ENCODE results near the gene EBLN1.
"Not testable (repeated sequence)": the region's sequence is repeated elsewhere in the genome, so short reads cannot be mapped to it uniquely, and the experiment has no call there.

The EBLN1 gene

DNA sequence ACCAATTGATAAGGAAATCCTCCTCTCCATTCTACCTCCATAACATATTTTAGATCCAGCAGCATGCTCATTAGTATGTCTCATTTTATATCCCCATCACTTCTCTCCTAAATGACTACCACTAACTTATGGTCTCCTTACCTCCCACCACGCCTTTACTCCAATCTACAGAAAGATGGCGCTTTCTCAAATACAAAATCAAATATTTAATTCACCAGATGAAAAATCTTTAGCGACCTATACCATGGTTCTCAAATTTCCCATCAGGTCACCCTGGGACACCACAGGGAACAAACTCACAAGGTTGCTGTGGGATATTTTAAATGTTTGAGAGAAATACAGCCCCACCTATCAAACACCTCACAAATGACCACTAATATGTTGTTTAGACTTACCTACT is 27.0 kb upstream of the EBLN1 start:
- FAIRE-seq (no peak), DNase-seq (ENCODE audit: insufficient read length, low spot score) (no peak)
- TF ChIP-seq POLR2A (IDR thresholded peaks at IDR 0.05; ENCODE audit: low read depth, low read length): no peak

DNA sequence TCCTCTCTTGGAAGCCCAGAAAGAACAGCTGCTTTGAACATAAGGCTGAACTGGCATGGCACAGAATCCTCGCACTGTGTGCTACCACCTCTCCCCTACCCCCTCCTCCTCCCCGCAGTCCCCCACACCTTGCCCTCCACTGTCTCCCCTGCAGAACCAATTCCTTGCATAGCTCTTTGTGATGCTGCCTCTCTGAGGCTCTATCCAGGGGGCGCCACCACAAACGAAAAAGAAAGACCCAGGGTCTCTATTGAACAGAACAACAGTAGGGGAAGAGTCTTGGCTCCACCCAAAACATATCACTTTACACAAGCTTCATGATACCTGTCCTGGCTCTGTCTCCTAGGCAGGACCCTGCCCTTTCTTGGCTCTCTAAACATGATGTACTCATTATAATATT is 26.2 kb upstream of the EBLN1 start:
- DNase-seq (ENCODE audit: insufficient read length, low spot score): no peak
- TF ChIP-seq POLR2A (IDR thresholded peaks at IDR 0.05; ENCODE audit: low read depth, low read length): no peak
- FAIRE-seq: no peak

DNA sequence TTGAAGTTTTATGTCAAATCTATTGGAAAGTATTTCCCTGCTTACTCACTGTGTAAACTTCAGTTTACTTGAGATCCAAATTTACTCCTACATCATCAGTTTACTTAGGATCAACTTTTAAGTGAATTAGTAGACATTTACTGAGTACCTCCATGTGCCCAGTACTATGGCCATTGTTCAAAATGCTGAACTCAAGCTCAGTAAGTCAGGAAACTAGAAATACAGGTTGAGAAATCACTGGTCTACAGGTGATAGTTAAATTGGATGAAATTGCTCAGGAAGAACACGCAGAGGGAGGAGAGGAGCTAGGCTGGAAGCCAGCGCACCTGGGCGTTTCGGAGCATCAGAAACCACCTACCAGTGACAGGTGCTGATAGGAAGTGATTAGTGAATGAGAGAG is 25.5 kb upstream of the EBLN1 start:
- FAIRE-seq (no peak), DNase-seq (ENCODE audit: insufficient read length, low spot score) (no peak)
- TF ChIP-seq POLR2A (IDR thresholded peaks at IDR 0.05; ENCODE audit: low read depth, low read length): no peak

DNA sequence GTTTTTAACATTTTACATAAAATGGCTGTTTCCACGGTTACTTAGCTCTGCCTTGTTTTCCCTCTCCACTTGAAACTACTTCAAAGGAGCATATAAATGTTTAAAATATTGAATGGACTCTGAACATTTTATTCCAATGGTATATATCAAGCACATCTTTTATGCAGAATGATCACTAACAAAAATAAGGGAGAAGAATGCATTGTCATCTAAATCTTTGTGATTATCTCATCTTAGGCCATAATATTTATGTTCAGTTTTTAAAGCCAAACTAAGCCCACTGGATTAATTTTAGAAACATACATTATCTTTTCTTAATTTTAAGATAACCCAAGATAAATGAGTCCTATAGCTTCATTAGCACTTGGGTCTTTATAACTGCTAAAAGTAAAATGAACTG is 13.4 kb upstream of the EBLN1 start:
- FAIRE-seq: no peak
- no peak for TF ChIP-seq POLR2A (IDR thresholded peaks at IDR 0.05; ENCODE audit: low read depth, low read length)

DNA sequence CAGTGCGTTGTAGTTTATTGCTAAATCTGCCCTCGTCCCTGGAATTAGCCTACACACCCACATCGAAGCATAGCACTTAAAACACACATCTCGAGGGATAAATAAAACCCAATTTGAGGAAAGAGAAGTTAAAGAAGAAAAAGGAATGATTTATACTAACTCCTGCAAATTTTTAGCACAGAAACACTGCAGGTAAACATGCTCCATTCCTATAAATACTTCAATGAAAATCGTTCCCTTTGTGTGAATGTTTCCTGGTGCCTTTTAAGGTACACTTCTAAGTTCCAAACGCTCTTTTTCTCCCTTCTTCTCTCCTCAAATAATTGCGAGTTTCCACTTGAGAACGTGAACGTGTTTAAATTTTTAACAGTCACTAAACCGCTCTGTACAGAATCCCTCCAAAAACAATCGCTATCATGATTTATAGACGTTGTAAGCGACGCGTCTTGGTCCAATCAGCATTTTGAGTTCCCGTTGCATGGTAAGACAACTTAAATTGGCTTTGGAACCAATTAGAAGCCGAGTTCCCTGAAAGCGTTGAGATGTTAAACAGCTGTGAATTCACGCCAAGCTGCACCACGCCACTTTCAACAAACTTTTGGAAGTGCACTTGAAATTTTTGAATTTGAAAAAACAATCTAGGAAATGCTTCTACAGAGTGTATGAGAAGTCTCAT is 12.5 kb upstream of the EBLN1 start:
- DNase-seq (ENCODE audit: insufficient read length, low spot score) (no peak), FAIRE-seq (peak; percentile 97)
- TF ChIP-seq POLR2A (IDR thresholded peaks at IDR 0.05; ENCODE audit: low read depth, low read length): no peak

More for the DNA sequence above, 13.4 kb upstream of the EBLN1 start:
- DNase-seq (ENCODE audit: insufficient read length, low spot score): no peak

DNA sequence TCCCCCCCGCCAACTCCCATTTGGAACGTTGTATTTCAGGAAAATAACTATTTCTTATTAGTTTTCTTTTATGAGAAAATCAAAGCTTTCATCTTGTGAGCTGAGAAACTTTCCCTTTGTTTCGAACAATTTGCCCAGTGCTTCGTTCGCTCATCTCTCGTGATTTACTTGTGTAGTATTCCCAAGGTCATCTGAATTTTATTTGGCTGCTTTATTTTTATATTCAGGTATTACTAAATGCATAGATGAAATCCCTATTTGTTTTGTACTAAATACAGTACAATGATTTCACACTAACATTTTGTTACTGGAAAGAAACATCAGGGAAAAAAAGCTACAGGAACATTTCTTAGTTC is 12.0 kb upstream of the EBLN1 start:
- DNase-seq (ENCODE audit: insufficient read length, low spot score) (no peak), FAIRE-seq (no peak)
- TF ChIP-seq POLR2A (IDR thresholded peaks at IDR 0.05; ENCODE audit: low read depth, low read length): no peak

DNA sequence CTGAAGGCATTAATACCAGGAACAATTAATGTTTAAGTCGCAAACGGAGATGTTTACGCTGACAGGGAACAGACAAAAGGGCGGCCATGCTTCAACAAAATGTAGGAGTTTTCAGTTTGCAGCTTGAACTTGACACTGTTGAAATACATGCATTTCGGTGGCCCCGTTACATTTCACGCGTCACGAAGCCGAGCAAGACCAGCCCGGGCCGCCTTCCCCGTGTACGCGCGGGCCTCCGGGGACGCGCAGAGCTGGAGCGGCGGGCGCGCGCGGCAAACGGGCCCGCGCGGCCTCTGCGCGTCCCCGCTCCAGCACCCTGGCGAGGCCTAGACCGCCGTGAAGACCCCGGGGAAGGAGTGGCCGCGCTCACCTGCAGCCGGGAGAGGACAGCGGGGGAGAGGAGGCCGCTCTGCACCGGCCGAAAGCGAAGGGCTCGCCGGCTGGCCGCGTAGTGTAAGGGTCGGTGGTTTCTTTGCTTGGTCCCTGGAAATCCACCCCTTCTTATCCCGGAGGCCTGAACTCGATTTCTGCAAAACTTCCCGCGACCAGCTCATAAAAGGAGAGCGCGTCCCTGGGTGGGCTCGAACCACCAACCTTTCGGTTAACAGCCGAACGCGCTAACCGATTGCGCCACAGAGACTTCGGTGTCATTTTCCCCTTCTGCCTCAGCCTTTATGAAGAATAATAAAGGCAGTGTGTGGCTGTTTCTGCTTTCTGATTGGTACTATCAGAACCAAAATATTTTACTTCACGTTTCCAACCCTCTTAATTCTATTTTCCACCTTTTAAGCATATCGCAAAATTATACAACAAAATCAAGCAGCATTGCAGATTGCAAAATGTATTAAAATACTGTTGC is 11.4 kb upstream of the EBLN1 start:
- no peak; the same call in 1 of the 2 replicates for TF ChIP-seq POLR2A (IDR thresholded peaks at IDR 0.05; ENCODE audit: low read depth, low read length)
- peak; percentile 77 for FAIRE-seq
- peak; percentile 64 for DNase-seq (ENCODE audit: insufficient read length, low spot score)

DNA sequence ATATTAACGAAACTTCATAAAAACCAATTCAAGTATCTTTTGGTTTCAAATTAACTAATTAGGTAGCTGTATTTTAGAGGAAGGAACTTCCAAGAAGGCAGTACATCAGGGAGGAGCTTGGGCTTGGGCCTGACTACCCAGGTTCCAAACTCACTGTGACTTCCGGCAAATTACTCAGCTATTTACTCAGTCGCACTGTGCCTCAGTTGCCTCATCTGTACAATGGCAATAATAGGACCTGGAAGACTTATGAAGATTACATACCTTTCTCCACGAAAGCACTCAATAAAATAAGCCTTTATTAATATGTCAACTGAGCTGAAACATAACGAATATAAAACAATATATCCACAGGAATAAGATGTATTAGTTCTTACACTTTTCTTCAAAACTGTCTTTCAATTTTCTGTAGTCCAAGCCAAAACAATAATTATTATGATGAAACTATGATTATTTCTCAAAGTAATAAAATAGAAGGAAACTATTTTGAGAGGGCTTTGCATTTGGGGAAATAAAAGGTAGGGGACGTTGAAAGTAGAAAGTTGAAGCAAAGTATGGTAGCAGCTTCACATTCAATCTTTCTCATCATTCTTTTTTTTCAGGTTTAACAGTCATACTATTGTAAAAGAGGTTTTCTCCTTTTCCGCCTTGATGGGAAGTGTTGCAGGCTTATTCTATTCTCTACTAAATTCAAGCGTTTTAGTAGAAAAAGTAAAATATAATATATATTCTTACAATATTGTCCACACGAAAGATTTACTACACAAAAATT is 10.5 kb upstream of the EBLN1 start:
- no peak for FAIRE-seq

DNA sequence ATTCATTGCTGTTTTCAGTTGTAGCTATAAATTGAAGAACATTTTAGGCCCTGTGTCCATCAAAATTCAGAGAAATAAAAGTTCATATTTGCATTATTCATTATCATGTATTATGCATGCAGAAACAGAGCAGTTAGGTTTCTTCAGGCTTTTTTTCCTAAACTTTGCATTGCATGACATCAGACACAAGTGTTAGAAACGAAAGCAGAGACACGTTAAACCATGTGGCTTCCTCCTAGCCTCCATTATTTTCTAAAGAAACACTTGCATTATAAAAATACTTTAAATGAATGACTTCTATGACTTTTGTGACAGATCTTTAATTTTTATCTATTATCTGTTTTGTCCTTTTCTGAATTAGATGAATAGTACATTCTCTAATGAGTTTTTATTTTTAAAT is 8.8 kb upstream of the EBLN1 start:
- no peak for TF ChIP-seq POLR2A (IDR thresholded peaks at IDR 0.05; ENCODE audit: low read depth, low read length)
- FAIRE-seq: no peak
- no peak for DNase-seq (ENCODE audit: insufficient read length, low spot score)

More for the DNA sequence above, 10.5 kb upstream of the EBLN1 start:
- DNase-seq (ENCODE audit: insufficient read length, low spot score): no peak
- TF ChIP-seq POLR2A (IDR thresholded peaks at IDR 0.05; ENCODE audit: low read depth, low read length): no peak

DNA sequence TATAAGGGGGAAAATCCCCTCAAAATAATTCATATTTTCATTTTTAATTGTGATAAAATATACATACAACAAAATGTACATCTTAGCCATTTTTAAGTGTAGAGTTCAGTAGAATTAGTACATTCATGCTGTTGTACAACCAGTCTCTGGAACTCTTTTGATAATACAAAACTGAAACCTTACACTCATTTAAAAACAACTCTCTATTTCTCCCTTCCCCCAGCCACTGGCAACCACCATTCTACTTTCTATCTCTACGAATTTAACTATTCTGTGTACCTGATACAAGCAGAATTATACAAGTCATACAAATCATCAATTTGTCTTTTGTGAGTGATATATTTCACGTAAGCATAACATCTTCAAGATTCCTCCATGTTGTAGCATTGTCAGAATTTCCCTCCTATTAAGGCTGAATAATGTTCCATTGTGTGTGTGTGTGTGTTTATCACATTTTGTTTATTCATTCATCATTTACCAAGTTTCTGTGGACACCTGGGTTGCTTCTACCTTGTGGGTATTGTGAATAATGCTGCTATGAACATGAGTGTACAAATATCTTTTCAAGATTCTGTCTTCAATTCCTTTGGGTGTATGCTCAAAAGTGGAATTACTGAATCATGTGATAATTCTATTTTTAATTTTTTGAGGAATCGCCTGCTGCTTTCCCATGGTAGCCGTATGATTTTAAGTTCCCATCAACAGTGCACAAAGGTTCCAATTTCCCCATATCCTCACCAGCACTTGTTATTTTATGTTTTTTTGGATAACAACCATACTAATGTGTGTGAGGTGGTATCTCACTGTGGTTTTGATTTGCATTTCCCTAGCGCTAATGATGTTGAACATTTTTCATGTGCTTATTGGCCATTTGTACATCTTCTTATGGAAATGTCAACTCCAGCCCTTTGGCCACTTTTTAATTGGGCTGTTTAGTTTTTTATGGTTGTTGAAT is 4.7 kb upstream of the EBLN1 start:
- FAIRE-seq: no peak
- TF ChIP-seq POLR2A (IDR thresholded peaks at IDR 0.05; ENCODE audit: low read depth, low read length): no peak

DNA sequence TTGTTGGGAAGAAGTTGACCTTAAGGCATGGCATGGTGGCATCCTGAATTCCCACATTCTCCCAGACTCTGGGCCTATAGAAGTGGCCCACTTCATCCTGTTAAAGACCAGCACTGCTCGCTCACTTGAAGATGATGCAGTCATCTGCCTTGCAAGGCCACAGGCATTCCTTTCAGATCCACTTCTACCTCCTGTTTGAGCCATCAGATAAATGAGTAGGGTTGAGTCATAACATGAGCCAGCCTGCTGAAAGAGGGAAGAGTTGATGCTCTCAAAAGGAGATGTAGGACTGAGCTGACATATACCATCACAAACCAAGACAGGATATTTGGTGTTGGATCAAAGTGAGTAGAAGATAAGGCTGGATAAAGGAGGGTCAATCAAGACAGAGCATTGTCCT is 1.5 kb upstream of the EBLN1 start:
- TF ChIP-seq POLR2A (IDR thresholded peaks at IDR 0.05; ENCODE audit: low read depth, low read length): no peak
- peak; percentile 9 for DNase-seq (ENCODE audit: insufficient read length, low spot score)
- peak; percentile 86 for FAIRE-seq

More for the DNA sequence above, 4.7 kb upstream of the EBLN1 start:
- DNase-seq (ENCODE audit: insufficient read length, low spot score): no peak

DNA sequence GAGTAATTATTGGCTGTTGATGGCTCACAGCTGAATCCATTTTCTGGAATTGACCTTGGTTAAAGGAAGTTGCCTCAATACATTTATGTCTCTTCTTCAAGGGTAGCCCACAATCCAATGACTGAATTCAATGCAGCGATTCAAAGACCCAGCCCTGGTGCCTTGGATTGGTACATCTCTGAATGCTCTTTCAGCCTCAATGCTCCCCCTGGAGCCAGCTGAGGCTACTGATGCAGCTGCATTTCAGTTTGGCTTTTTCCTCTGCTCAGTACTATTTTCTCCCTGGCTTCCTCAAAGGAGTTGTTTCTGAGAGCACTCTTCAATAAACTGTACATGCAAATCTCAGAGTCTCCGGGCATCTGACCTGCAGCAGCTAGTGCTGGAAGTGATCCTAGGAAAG is 633 bp upstream of the EBLN1 start:
- DNase-seq (ENCODE audit: insufficient read length, low spot score): no peak
- FAIRE-seq: no peak
- no peak for TF ChIP-seq POLR2A (IDR thresholded peaks at IDR 0.05; ENCODE audit: low read depth, low read length)

DNA sequence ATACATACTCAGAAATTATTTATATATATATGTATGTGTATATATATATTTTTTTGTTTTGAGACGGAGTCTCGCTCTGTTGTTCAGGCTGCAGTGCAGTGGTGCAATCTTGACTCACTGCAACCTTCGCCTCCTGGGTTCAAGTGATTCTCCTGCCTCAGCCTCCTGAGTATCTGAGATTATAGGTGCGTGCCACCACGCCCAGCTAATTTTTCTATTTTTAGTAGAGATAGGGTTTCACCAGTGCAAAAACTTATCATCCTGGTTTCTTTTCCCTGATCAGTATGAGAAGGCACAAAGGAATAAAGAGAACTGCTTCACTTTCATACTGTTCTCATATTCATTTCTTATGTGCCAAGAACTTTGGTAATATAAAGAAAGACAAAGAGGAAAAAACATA is 731 bp downstream of the EBLN1 start:
- FAIRE-seq: not testable (repeated sequence)

More for the DNA sequence above, 731 bp downstream of the EBLN1 start:
- DNase-seq (ENCODE audit: insufficient read length, low spot score): not testable (repeated sequence)

Measured in H54 (cell line).